Mesothelial cell of epicardium (in vitro differentiated cells): ENCODE results near the gene NATD1. TPM values are rescaled to one million over a fixed set of nuclear protein-coding genes. Genes with fewer than 3 reads are reported as not detected.

ENCODE experiments used
- DNase-seq, 2 experiments: peaks; one replicate each; pipeline ENCODE4 v3.0.0; 2021; ENCODE audit warnings: low spot score in 2 of 2; ENCODE audit not compliant: unreplicated experiment in 2 of 2
- H3K27ac Mint-ChIP-seq: 2 replicates; pipeline ENCODE4 v1.8.0; 2021; ENCODE audit warnings: mixed read lengths
- H3K27me3 Mint-ChIP-seq: 2 replicates; pipeline ENCODE4 v1.8.0; 2021; ENCODE audit warnings: low read depth, mixed read lengths
- H3K36me3 Mint-ChIP-seq: 2 replicates; pipeline ENCODE4 v1.8.0; 2021; ENCODE audit warnings: mixed read lengths
- H3K4me1 Mint-ChIP-seq: 2 replicates; pipeline ENCODE4 v1.8.0; 2021; ENCODE audit warnings: mixed read lengths
- H3K4me3 Mint-ChIP-seq: 2 replicates; pipeline ENCODE4 v1.8.0; 2021; ENCODE audit warnings: mild to moderate bottlenecking, moderate library complexity, mixed read lengths
- H3K9me3 Mint-ChIP-seq: 2 replicates; pipeline ENCODE4 v1.8.0; 2021; ENCODE audit warnings: mixed read lengths
- CTCF ChIP-seq: fragments of 200-600 bp; sonication (generic); IDR thresholded peaks from one replicate; pipeline ENCODE4 v1.5.0; 2021; ENCODE audit warnings: antibody characterized with exemption; ENCODE audit not compliant: unreplicated experiment
- total RNA-seq: library from RNA; stranded (reverse); gene quantifications from 3 replicates; pipeline ENCODE4 v1.2.1, GENCODE V29; 2021

The NATD1 gene
- total RNA-seq, 1 donor from 2014 or later = 12.7 TPM

GRCh38 chr17:21211825-21212479 lies 41.3 kb downstream of the NATD1 start:
- Mint-ChIP-seq H3K9me3 (no peaks in the 10 kb centered on the region), H3K4me1 (peaks cover 35% of the 10 kb centered on the region), H3K36me3 (peaks cover 4% of the 10 kb centered on the region), H3K27ac (no peak overlapping the region), H3K27me3 (no peaks in the 10 kb centered on the region), H3K4me3 (peak overlapping the region; percentile 92)
- DNase-seq = no peak
- TF ChIP-seq CTCF = no peak

GRCh38 chr17:21210411-21211076 lies 42.7 kb downstream of the NATD1 start:
- Mint-ChIP-seq H3K9me3 (no peaks in the 10 kb centered on the region), H3K27me3 (no peaks in the 10 kb centered on the region), H3K27ac (no peak overlapping the region), H3K4me3 (no peak overlapping the region), H3K4me1 (peaks cover 28% of the 10 kb centered on the region), H3K36me3 (peaks cover 6% of the 10 kb centered on the region)
- TF ChIP-seq CTCF = no peak
- no peak for DNase-seq

GRCh38 chr17:21209511-21210175 lies 43.6 kb downstream of the NATD1 start:
- Mint-ChIP-seq H3K4me1 (peaks cover 20% of the 10 kb centered on the region), H3K4me3 (no peak overlapping the region), H3K9me3 (no peaks in the 10 kb centered on the region), H3K27me3 (no peaks in the 10 kb centered on the region), H3K27ac (no peak overlapping the region), H3K36me3 (peaks cover 6% of the 10 kb centered on the region)
- DNase-seq = no peak
- no peak for TF ChIP-seq CTCF

- H3K36me3 Mint-ChIP-seq = peaks cover 6% of the 10 kb centered on the region
- no peak for DNase-seq
- peaks cover 19% of the 10 kb centered on the region for H3K4me1 Mint-ChIP-seq
- H3K9me3 Mint-ChIP-seq = no peaks in the 10 kb centered on the region
- H3K27me3 Mint-ChIP-seq = no peaks in the 10 kb centered on the region
- no peak overlapping the region for H3K27ac Mint-ChIP-seq
- H3K4me3 Mint-ChIP-seq = no peak overlapping the region
- no peak for TF ChIP-seq CTCF
These were observed 44.9 kb downstream of the NATD1 start for GRCh38 chr17:21208352-21208751.

GRCh38 chr17:21204935-21205334 lies 48.3 kb downstream of the NATD1 start:
- Mint-ChIP-seq H3K4me3 (no peak overlapping the region), H3K27ac (no peak overlapping the region), H3K9me3 (no peaks in the 10 kb centered on the region), H3K36me3 (peaks cover 6% of the 10 kb centered on the region), H3K27me3 (no peaks in the 10 kb centered on the region), H3K4me1 (peaks cover 4% of the 10 kb centered on the region)
- no peak for TF ChIP-seq CTCF
- no peak for DNase-seq
